Dedifferentiated amniotic fluid mesenchymal stem cell (primary cell): ENCODE measurements around the gene EXOC3L4.

Experiments
- DNase-seq: peaks from one replicate; pipeline ENCODE4 v3.0.0-alpha.2; 2016; ENCODE audit errors: extremely low spot score

Gene EXOC3L4

DNA sequence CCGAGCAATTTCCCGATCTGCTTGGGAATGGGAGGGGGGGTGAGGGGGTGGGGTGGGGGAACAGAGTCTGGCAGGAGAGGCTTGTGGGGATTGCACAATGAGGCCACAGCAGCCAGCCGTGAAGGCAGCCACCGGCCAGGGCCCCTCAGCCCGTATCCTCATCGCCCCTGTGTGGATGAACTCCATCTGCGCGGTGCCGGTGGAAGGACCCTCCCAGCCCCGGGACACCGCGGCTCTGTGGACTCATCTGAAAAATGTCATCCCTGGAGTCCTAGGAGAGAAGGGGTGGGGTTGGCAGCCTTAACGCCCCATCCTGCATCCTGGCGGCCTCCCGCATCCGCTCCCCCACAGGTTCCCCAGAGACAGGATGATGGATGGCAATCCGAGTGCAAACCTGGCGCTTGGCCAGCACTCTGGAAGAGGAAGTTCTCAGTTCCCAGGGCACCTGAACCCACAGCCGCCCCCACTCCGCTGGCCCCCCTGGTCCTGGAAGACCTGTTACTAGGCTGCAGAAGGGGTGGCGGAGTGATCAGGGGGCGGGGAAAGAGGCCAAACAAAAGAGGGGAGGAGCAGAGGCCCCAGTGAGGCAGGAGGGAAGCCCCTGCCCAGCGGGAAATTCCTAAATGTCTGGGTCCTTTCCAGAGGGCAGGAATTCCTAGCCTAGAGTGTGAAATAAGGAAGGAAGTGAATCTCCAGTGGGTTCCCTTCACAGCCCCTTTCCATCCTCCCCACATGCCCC is 27.5 kb downstream of the EXOC3L4 start:
- no peak for DNase-seq

- no peak for DNase-seq
Observed at GRCh38 chr14:103122585-103122946, 28.0 kb downstream of the EXOC3L4 start.

GRCh38 chr14:103122947-103123633 is 28.6 kb downstream of the EXOC3L4 start, which contains the start of gene TNFAIP2:
Gene TNFAIP2, plus strand, starts transcription at chr14:103123461. Its CDS starts 2,997 bp downstream, at chr14:103126458.
- no peak for DNase-seq

GRCh38 chr14:103123634-103124500 is 29.3 kb downstream of the EXOC3L4 start:
- no peak for DNase-seq

- no peak for DNase-seq
Observed at GRCh38 chr14:103124501-103125001, 30.0 kb downstream of the EXOC3L4 start.

GRCh38 chr14:103125098-103126070 is 30.9 kb downstream of the EXOC3L4 start:
- DNase-seq = no peak

DNA sequence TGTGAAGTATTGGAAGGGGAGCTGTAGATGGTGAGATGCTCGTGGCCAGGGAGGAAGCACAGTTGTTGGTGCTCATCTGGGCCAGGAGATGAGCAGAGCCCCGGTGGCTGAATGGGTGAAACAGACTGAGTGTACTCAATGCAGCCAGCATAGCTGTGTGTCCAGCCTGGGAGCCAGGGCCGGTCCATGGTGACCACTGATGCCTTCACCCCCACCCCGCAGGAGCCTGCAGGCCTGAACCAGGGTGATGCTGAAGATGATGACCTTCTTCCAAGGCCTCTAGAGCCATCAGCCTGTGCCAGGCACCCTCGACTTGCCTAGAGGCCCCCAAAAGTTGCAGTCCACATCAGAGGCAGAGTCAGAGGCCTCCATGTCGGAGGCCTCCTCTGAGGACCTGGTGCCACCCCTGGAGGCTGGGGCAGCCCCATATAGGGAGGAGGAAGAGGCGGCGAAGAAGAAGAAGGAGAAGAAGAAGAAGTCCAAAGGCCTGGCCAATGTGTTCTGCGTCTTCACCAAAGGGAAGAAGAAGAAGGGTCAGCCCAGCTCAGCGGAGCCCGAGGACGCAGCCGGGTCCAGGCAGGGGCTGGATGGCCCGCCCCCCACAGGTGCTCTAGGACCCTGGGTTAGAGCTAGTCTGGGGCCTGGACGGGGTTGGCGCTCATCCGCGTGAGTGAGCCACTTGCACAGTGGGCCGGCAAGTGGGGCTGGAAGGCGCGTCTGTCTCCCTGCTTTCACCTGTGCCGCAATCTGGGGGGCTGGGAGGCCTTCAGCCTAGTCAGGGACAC is 31.8 kb downstream of the EXOC3L4 start:
- no peak for DNase-seq

- DNase-seq = no peak
Observed at GRCh38 chr14:103126873-103127304, 32.4 kb downstream of the EXOC3L4 start.

- no peak for DNase-seq
Observed at GRCh38 chr14:103127356-103127755, 32.8 kb downstream of the EXOC3L4 start.

DNA sequence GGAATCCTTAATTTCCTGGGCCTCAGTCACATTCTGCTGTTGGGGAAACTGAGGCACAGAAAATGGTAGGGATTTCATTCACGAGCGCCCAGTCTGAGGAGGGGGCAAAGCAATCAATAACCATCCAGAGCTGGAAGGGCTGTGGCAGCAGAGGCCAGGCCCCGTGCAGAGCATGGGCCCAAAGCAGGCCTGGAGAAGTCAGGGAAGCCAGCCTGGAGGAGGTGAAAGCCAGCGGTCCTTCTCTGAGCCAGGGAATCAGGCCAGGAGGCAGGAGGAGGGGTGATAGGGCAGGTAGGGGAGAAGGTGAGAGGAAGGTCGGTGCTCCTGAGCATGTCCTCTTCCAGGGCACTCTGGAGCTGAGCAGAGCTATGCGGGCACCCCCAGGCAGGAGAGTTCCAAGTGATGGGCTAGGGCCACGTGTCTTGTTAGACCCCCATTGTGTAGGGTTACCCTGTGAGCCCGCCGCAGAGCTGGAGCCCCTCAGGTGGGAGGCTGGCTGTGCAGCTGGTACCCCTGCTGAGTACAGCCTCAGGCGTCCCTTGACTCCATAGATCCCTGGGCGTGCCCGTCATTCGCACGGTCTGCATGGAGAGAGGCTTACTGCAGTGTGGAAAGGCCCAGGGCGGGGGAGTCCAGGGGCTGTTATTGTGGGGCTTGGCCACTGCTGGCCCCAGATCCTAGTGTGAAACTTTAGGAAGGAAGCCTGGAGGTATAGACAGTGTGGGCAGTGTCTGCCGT is 33.5 kb downstream of the EXOC3L4 start:
- DNase-seq = no peak

DNA sequence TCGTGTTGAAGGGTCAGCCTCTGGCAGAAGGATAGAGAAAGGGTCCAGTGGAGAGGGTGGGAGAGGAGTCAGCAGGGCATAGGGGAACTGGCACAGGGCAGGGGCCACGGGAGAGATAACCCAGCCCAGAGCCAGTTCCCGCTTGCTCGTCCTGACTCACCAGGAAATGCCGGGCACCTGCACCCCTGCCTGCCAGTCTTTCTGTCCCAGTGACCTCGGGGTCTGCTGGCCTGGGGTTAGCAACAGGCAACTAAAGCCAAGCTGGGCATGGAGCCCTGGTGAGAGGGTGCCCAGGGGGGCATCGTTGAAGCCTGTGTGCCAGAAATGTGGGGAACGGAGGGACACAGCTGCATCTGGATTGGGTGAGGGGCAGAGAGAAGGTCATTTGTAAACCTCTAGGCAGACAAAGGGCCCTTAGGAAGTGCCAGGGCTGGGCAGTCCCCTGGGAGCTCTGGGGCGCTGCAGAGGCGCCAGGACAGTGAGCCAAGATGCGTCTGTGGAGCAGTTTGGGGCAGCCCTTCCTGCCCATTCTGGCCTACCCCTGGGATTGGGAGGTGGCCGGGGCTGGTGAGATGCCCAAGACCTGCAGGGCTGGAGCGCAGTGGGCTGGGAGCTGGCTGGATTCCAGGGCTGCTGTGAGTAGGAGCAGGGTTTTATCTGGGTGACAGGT is 34.2 kb downstream of the EXOC3L4 start:
- no peak for DNase-seq

DNA sequence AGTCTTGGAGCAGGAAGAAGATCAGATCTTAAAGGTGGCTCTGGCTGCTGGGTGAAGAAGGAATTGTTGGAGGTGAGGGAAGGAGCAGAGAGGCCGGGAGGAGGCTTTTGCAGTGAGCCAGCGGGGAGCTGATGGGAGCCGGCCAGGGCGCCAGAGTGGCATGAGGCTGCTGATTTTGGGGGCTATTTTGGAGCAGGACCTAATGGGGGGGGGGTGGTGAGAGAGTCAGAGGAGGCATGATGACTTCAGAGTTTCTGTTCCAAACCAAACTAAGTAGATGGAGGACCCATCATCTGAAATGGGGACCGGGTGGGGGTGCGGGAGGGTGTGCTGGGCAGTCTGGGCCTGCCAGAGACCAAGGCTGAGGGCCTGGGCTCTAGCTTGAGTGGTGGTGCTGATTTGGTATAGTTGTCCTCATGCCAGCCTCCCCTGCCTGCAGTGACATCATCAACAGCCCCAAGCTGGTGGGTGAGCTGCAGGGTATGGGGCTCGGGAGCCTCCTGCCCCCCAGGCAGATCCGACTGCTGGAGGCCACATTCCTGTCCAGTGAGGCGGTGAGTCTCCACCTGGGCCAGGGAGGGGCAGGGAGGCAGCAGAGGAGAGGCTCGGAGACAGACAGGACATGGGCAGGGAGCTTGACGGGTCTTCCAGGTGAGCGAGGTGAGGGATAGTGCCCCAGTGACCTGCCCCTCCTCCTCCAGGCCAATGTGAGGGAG is 34.9 kb downstream of the EXOC3L4 start:
- no peak for DNase-seq

GRCh38 chr14:103130017-103130764 is 35.7 kb downstream of the EXOC3L4 start:
- no peak for DNase-seq

- DNase-seq = no peak
Observed at GRCh38 chr14:103130965-103131364, 36.4 kb downstream of the EXOC3L4 start.

- no peak for DNase-seq
Observed at GRCh38 chr14:103131580-103131979, 37.1 kb downstream of the EXOC3L4 start.

DNA sequence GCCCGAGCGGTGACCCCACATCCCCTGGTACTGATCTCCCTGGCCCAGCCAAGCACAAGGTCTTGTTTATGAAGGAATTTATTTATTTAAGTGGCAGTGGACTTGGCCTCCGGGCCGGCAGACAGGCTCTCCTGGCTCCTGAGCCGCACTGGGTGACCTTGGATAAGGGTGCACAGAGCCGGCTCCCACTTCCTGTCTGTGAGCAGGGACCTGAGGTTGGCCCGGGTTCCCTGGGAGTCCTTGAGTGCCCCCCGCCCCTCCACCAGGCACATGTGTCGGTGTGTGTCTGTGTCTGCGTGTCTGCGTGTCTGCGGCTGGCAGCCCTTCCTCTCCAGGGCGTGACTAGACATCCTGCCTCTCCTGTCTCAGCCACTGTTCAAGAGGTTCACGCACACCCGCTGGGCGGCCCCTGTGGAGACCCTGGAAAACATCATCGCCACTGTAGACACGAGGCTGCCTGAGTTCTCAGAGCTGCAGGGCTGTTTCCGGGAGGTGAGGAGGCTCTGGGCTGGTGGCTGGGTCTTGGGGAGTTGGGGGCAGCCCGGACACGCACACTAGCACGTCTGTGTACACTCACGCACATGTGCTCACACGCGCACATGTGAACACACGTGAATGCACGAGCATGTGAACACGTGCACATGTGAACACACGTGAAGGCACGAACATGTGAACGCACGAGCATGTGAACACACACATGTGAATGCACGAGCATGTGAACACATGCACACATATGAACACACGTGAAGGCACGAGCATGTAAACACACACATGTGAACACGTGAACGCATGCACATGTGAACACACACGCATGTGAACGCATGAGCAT is 38.1 kb downstream of the EXOC3L4 start:
- no peak for DNase-seq
